HG02870 (cell line): ENCODE results near the gene TRIM47.

Experiments
- ATAC-seq: cut with Tn5 transposase; IDR thresholded peaks from one replicate; pipeline ENCODE4 v1.9.1; 2021; ENCODE audit warnings: mild to moderate bottlenecking, moderate library complexity; ENCODE audit not compliant: unreplicated experiment

The TRIM47 gene

DNA sequence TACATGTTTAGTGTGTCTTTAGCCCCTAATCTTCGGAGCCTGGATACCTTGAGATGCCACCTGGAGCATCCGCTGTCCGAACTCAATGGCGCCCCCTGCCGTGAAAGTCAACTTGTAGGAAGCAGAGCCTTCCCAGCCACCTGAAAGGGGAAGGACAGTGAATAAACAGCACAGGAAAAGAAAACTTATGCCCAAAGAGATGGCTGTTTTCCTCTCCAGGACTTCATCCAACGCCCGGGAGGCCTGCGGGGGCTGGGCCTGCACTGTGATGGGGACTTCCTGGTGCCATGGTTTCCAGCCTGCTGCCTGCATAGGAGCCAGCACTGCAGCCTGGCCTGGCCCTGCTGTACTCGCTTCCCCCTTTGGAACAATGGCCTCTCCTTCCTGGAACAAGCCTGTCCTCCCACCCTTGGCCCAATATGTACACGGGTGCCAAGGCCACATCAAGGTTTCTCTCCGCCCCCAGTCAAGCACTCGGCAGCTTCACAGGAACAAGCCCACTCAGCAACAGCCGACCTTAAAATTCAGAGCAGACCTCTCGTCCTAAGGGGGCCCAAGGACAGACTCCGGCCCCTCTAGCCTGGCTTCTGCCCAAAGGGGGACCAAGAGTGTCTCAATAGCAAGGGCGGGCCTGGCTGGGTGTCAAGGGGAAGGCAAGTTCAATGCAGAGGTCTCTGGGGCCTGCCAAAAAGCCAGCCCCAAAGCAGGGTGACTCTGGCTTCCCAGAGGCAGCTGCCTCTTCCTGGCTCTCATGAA is 29.7 kb downstream of the TRIM47 start:
- no peak for ATAC-seq

DNA sequence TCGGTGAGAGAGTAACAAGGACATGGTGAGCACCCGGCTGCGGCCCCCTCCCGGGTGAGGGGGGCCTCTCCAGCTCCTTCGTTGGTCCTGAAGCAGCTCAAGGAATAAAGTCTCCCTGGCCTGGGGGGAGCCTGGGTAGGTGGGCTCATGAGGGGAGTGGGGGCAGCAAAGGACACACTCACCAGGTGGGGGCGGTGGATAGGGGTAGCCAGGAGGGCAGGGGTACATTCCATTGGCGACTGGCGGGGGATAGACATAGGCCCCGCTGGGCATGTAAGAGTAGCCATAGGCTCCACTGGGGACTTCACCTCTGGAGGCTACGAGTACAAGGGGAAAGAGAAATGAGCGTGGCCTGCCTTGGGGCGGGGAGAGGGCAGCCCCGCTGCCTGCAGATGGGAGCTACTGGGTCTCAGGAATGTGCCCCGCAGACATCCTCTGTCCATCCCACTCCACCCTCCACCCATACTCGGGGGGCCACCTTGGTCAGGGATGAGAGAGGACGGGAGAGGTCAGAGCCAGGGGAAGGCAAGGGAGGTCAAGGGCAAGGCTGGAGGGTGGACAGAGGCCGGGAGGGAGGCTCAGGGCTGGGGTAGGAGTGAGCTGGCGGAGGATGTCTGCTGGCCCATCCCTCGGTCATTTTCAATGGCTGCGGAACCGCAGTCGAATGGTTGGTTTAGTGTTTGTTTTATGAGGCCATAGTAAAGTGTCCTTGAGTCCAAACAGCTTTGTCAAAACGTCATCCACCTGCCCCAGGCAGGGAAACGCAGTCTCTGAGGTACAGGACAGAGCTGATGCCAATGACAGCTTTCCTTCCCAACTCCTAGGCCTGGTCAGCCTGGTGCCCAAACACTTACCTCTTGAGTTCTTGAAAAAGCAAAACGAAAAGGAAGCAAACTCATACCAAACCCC is 30.5 kb downstream of the TRIM47 start:
- ATAC-seq: no peak

DNA sequence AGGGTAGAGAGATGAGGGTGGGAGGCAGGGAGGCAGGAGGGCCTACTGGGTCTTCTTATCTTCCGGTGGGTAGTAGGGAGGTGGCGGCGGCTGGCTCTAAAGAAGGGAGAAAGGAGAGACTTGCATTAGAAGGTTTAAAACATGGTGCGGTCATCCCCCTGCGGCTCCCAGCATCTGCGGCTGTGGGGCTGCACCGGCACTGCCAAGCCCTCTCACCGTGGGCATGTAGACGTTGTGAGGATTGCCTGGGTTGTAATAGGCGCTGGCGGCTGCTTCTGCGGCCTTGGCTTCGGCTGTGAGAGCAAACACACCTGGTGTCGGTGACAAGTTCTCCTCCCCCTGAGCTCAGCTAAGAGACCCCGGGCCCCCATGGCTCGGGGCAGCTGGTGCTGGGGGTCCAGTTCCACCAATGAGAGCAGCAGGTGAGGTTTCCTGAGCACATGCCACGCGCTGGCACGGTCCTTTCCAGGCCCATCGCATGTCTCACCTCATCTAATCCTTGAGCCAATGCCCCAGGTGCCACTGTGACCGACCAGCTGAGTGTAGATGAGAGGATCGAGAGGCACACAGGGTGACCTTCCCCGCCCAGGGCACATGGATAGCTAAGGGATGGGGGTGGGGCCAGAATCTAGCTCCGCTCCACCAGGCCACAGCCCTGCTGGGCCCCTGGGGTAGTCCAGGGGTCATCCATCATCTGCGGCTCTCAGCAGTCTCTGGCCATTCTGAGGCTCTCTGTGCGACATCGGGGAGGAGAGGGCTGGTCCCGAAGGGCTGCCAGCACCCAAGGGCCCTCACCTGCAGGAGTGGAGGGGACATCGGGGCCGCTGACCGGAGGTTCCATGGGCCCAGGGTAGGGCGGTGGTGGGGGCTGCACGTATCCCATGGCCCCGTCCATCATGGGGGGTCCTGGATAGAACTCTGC is 31.4 kb downstream of the TRIM47 start:
- no peak for ATAC-seq

DNA sequence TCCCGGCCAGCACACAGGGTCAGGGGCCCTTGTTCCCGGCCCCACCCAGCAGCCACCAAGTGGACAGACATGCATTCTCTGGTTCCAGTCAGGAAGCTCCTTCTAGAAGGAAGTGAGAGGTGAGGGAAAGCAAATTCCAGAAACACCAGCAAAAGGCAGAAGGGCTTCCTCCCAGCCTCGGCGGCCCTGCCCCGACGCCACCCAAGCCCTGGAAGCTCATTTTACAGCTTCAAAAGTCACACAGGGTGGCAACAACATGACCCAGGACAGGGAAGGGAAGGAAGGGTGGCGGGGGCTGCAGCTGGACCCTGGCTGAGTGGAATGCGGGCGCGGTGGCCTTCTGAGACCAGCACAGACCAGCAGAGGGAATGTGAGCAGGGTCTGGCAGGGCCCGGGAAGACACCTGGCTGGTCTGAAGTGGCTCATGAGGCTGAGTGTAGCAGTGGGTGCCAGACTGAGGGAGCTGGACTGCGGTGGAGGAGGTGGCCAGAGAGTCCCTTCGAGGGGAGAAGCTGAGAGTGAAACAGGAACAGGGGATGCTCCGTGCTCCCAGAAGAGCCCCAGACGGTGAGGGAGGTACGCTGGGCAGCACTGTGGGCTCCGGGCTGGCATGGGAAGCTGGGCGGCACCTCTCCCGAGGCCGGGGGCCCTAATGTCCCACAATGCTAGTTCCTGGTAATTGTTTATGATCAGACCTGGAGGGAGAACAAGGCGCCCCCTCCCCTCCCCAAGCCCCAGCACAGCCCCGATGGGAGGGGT is 32.3 kb downstream of the TRIM47 start:
- no peak for ATAC-seq

DNA sequence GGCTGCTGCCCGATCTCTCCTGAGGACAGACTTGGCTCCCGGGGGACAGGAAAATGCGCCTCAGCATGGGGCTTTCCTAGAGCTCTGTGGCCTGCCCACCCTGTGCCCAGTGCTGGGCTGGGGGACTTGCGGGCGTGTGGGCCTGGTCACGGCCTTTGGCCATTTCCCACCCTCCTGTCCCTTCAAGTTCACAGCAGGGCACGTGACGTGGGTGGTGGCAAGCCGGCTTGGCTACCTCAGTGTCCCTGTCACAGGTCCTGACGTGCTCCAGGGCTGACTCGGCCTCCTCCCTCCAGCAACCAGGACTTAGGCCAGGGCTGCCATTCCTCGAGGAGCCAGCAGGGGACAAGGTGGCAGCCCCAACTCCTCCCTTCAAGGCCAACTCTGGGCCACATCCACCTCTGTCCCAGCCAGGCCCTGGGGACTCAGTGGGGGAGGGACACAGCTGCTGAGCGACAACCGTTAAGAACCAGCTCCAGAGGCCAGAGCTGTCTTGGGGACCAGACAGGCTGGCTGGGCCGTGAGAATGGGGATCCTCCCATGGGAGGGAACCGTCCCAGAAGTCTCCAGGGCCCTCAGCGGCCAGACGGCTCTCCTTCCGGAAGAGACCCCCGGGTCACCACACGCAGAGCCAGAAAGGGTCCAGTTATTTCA is 33.2 kb downstream of the TRIM47 start:
- ATAC-seq: peak; percentile 70

DNA sequence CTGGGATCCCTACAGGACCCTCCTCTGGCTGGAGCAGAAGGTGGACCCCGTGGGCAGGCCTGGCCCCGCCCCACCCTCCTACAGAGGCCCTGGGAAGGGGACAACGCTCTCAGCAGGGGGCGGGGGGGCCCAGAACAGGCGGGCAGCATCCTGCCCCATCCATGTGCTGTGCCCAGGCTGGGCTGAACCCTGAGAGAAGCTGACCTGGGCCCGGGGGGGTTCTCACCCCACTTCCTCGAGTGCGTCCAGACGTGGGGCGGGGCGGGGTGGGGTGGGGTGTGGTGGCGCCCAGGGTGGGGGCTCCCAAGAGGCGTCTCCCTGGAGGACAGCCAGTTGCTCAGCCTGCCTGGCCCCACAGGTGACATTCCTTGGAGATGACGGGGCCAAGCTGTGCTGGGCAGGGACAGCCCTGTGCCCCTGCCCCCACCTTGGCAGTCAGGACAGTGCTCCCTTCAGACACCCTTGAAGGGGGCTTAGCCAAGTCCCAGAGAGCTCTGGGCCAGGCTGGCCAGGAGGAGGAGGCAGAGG is 33.8 kb downstream of the TRIM47 start:
- no peak for ATAC-seq

DNA sequence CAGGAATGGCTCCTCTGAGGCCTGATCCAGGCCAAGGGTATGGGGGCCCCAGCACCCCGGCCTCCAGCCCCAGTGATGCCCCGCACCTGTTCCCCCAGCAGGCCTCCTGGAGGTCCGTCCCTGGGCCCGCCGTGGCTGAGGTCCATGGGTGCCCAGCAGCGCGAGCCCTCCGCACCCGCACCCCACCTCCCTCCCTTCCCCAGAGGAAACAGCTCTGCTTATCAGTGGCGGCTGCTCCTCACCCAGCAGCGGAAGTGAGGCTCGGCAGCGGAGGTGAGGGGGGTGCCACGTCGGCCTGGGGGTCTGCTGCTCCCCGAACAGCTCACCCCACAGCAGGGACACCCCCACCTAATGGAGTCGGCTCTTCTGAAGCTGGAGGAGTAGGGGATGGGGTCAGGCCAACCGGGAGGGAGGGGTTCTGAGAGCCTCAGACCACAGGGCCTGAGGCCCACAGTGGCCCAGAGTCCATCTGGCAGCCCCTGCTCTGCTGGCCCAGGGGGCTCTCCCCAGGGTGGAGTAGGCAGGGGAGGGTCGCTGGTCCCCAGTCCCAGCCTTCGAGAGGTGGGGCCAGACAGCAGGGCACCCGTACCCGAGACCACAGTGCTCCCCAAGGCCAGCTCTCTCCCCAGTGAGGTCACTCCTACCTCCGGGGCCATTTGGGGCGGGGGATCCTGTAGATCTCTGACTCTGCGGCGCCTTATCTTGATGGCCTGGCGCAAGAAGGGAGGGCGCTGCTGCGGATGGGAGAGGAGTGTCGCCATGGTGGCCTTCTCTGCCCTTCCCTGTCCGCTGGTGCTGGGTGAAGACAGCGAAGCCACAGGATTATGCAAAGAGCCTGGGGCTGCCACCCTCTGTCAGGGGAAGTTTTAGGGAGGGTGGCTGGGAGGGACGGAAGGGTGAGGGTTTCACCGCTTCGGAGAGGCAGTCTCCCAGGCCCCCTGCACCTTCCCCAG is 34.5 kb downstream of the TRIM47 start, which contains the start of gene UNC13D:
TSS of gene UNC13D (minus strand) at position 828 of the 953 bp plus-strand sequence. CDS start at position 761, 67 bp downstream.
- no peak for ATAC-seq

DNA sequence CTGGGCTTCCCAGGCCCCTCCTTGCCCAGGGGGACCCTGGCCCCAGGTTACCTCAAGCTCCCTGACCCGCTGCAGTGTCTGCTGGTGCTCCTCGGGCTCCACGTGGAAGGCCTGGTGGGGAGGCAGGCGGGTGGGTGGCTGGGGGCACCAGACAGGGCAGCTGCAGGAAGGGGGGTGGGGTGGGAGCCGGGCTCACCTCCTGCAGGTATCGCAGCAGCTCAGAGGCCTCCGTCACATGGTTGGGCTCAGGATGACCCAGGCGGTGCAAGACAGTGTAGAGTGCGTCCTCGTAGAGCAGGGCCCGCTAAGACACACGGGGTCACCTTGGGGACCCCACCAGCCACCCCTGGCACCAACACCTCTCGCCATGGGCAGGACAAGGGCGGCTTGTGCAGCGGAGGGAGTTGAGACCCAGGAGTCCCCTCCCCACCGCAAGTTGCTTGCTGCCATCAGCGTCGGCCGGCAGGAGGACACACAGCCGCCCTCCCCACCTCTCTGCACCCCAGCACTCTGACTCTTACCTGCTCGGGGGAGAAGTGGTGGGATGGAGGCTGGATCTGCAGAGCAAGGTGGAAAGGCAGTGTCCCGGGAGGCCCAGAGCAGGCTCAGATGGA is 35.3 kb downstream of the TRIM47 start:
- no peak for ATAC-seq

DNA sequence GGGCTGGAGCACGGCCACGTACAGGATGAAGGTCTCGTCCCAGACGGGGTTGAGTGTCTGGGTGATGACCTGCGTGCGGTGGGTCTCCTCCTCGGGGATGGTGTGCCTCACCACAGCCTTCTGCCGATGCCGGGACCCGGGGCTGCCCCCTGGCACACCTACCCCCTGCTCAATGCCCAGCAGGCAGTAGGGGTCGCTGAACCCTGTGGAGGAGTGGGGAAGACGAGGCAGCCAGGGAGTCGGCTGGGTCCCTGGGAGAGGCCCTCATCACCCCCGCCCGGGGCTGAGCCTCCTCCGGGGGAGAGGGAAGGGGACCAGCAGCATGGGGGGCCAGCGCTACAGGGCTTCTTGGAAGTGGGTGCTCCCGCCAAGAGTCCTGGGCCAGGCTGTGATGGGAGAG is 36.0 kb downstream of the TRIM47 start:
- no peak for ATAC-seq

DNA sequence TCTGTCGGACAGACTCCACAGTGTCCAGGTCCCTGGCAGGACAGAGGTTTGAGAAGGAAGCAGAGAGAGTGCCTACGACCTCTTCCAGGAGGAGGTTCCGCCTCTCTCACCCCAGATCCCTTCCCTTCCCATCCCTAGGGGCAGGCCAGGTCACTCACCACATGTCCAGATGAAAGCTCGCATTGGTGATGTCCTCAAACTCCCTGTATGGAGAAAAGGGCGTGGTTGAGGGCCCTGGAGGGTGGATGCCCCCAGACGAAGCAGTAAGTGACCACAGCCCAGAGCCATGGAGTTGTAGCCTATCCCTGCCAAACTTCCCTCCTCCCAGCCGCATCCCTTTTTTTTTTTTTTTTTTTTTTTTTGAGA is 37.6 kb downstream of the TRIM47 start:
- ATAC-seq: no peak

DNA sequence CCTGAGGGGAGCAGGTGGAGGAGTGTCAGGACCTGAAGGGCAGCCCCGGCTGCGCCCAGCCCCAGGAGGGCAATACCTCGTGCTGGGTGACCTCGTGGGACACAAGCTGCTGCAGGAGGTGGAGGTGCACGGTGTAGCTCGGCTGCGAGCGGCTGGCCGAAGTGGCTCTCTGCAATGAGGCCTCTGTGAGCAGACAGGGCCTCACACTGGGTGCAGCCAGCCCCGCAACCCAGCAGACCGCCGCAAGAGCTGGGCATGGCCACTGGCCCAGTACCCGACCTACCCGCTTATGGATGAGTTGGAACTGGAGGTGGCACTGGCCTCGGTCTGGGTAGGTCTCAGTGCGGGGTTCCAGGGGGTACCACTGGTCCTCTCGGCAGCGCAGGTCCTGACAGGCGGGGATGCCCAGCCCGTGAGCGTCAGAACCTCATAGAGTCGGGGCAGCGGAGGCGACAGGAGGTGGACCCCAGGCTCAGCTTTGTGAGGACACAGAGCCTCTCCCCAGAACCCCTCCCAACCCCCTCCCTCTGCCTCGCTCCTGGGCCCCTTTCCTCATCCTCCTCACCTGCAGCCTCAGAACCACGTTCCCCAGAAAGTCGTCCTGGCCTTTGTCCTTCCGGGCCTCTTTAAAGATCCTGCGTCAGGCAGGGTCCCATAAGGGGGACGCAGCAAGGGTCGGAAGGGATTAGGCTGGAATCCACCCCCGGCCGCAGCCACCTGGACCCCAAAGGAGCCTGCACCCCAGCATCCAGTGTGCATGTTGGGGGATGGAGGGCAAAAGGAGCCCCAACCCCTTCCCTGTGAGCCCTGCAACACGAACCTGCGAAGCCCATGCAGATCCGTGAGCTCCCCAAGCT is 38.2 kb downstream of the TRIM47 start:
- no peak for ATAC-seq

DNA sequence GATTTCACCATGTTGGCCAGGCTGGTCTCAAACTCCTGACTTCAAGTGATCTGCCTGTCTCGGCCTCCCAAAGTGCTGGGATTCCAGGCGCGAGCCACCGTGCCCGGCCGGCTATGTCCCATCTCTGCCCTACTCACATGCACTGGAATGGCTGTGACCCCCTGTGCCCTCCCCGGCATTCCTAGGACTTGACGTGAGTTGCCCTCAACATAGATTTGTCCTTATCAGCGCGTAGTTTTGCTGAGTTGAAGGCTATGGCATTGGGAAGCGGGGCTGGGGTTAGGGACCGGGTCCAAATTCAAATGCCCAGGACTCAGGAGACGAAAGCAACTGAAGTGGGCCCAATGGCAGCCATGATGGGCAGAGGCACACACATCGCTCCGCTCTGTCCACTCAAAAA is 40.0 kb downstream of the TRIM47 start:
- ATAC-seq: no peak

DNA sequence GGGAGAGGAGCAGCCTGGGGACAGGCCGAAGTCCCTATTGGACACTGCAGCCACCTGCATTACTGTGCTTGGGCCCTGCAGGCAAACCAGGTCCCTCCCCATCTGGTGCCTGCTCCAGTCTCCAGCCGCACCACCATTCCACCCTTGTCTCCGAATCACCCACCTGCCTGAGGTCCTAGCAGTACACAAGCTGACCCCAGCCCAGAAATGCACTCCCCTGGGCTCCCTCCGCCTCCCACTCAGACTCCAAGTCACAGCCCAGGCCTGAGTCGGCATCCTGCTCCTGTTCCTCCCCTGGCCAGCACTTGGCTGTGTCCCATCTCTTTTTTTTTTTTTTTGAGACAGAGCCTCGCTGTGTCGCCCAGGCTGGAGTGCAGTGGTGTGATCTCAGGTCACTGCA is 40.5 kb downstream of the TRIM47 start:
- ATAC-seq: no peak

DNA sequence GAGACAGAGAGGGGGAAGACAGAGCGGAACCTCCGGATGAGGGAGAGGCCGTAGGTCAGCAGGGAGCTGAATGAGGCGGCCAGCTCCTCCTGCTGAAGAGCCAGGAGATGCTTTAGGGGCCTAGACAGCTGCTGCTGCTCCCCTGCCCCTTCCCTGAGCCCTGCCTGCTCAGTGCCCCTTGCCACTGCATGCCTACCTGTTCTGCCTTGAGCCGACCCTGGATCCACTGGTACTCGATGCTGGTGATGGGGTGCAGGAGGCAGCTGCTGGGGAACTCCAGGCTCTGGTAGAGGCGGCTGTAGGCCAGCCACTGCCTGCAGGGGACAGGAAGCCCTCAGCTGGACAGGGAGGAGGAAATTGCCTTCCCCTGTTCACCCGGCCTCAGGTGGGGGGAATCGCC is 41.8 kb downstream of the TRIM47 start:
- no peak for ATAC-seq

DNA sequence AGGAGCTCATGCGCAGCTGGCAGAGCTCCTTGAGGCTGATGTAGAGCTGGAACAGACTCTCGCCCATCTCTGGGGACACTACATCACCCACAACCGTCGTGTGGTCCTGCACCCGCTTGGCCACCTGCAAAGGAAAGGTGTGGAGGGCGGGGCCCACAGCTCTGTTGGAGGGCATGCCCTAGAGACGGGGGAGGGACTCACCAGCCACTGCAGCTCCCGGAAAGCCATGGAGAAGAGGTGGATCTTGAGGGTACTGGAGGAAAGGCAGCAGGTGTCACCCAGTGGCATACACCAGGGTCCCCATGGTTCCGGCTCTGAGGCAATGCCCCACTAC is 42.8 kb downstream of the TRIM47 start:
- ATAC-seq: no peak

DNA sequence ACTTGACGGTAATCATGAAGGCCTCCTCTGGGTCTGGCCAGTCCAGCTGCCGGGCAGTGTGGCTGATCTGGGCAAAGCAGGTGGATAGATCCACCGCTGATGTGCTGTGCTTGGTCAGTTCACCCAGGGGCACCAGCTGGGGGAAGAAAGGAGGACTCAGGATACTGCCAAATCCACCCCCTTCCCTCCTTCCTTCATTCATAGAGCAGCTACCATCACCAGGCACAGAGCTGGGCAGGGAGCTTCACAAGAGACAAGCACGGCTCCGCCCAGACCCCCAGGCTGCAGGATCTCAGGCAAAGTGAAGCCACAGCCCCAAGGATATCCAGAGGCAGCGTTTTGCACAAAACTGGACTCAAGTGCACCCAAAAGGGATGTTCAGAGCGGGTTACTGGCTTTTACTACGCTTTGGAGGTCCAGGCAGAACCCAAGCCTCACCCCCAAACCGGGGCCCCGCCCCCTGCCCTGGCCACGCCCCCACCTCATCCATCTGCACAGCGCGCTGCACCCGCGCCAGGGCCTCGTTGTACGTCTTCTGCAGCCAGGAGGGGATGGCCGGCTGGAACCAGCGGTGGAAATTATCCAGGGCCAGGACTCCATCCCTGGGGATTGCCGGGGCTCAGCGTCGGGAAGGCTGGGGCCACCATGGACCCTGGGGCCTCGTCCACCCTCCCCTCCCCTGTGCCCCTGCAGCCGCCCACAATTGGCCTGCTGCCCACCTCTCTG is 43.3 kb downstream of the TRIM47 start:
- ATAC-seq: no peak
